HepG2 (cell line): ENCODE results near the gene TBC1D16. TPM values are rescaled to one million over a fixed set of nuclear protein-coding genes. Genes with fewer than 3 reads are reported as not detected.

Experiments
- CBX2 ChIP-seq, 2 experiments: fragments of 200-600 bp in 1 of 2; sonication (generic); formaldehyde crosslinking in 1 of 2; IDR thresholded peaks; 2 replicates each; pipeline versions ENCODE4 v1.7.0 to v1.8.1; 2018 to 2022; ENCODE audit warnings: low read depth in 2 of 2, low read length in 1 of 2, mild to moderate bottlenecking in 1 of 2, missing genetic modification reagents in 1 of 2
- EHMT2 ChIP-seq: fragments of 200-600 bp; sonication (generic); IDR thresholded peaks from 2 replicates; pipeline ENCODE4 v1.7.0; 2017; ENCODE audit warnings: antibody characterized with exemption, low read depth, low read length, borderline replicate concordance
- HOXA5 ChIP-seq: sonication (generic); formaldehyde crosslinking; IDR thresholded peaks from 2 replicates; pipeline ENCODE4 v1.4.0; 2020; ENCODE audit warnings: missing genetic modification reagents
- KMT2B ChIP-seq: IDR thresholded peaks from 2 replicates; pipeline ENCODE4 v1.6.1; 2016; ENCODE audit warnings: missing genetic modification reagents, missing compliant biosample characterization
- NFKBIZ ChIP-seq: IDR thresholded peaks from 2 replicates; pipeline ENCODE4 v1.6.1; 2018; ENCODE audit warnings: missing genetic modification reagents, missing compliant biosample characterization
- POLR2AphosphoS5 ChIP-seq: IDR thresholded peaks from 2 replicates; pipeline ENCODE4 v1.6.1; 2012; ENCODE audit warnings: low read depth, low read length
- RFX1 ChIP-seq: fragments of 450-650 bp; IDR thresholded peaks from 2 replicates; pipeline ENCODE4 v1.6.1; 2017
- RNF2 ChIP-seq: fragments of 450-650 bp; conservative IDR thresholded peaks from 2 replicates; pipeline ENCODE4 v1.6.1; 2016; ENCODE audit warnings: low read depth
- SOX6 ChIP-seq, 2 experiments: fragments of 450-650 bp in 1 of 2; sonication (generic) in 1 of 2; formaldehyde crosslinking in 1 of 2; IDR thresholded peaks; 2 replicates each; pipeline versions ENCODE4 v1.4.0 to v1.6.1; 2017 to 2020; ENCODE audit warnings: antibody characterized with exemption in 1 of 2, mild to moderate bottlenecking in 1 of 2, missing genetic modification reagents in 1 of 2
- ZNF331 ChIP-seq: sonication (generic); formaldehyde crosslinking; IDR thresholded peaks from 2 replicates; pipeline ENCODE4 v1.4.0; 2020; ENCODE audit warnings: missing genetic modification reagents
- polyA plus RNA-seq, 8 experiments: library from polyadenylated mRNA; depleted of rRNA in 3 of 8; stranded (reverse) in 7 of 8; unstranded in 1 of 8; fragments of >200 nt; fragmentation: Illumina TruSeq in 4 of 8; extraction: Trizol in 4 of 8; gene quantifications; 2 replicates each; pipeline versions ENCODE4 v1.2.1 to v1.2.3, GENCODE V29; 2011 to 2016; ENCODE audit warnings: low read depth in 4 of 8, missing spikeins in 1 of 8, mixed read lengths in 1 of 8; ENCODE audit not compliant: insufficient read depth in 1 of 8
- total RNA-seq, 5 experiments: library from RNA; depleted of rRNA; stranded (reverse); fragments of >200 nt; fragmentation: Illumina TruSeq; extraction: Trizol; gene quantifications; 2 replicates each; pipeline ENCODE4 v1.2.3, GENCODE V29; 2016; ENCODE audit warnings: low read depth in 1 of 5
- TF ChIP-seq, protein P1 (sequence below): sonication (generic); formaldehyde crosslinking; conservative IDR thresholded peaks from 2 replicates; pipeline ENCODE4 v1.8.1; 2023; ENCODE audit warnings: missing genetic modification reagents
- TF ChIP-seq, protein P2 (sequence below): sonication (generic); formaldehyde crosslinking; IDR thresholded peaks from 2 replicates; pipeline ENCODE4 v1.4.0; 2020; ENCODE audit warnings: missing genetic modification reagents
- TF ChIP-seq, protein P3 (sequence below): sonication (generic); formaldehyde crosslinking; IDR thresholded peaks from 2 replicates; pipeline ENCODE4 v1.4.0; 2020; ENCODE audit warnings: missing genetic modification reagents
- TF ChIP-seq, protein P4 (sequence below): sonication (generic); formaldehyde crosslinking; IDR thresholded peaks from 2 replicates; pipeline ENCODE4 v1.4.0; 2020; ENCODE audit warnings: missing genetic modification reagents, borderline replicate concordance

Gene TBC1D16
- total and polyA plus RNA-seq, 2 of the 13 experiments (the other 11 are each of a cell fraction or from before 2014, with no cell fraction given), result 14.9 to 24.9 TPM

DNA sequence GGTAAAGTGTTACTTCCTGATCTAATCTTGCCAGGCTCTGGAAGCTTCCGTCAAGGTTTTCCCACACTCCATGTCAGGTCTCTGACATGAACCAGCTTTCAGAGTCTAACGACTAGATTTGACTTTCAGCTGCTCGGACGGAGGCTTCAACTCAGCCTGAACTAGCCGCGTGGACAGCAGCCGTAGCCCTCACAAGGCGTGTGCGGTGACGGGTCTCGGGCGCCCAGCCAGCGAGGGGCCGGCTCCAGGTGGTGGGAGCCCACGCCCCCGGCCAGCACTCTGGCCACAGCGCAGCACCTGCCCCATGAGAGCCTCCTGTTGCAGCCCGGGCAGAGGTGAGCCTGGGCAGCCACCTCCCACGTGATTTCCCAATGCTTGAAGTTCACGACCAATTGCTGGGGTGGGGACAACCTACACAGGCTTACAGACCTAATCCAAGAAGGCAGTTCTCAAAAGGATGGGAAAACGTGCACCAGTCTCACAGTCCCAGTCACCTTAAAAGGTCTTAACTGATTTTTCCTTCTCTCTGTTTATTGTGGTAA is 45.5 kb downstream of the TBC1D16 start (continued):
- TF ChIP-seq, protein P1, sequence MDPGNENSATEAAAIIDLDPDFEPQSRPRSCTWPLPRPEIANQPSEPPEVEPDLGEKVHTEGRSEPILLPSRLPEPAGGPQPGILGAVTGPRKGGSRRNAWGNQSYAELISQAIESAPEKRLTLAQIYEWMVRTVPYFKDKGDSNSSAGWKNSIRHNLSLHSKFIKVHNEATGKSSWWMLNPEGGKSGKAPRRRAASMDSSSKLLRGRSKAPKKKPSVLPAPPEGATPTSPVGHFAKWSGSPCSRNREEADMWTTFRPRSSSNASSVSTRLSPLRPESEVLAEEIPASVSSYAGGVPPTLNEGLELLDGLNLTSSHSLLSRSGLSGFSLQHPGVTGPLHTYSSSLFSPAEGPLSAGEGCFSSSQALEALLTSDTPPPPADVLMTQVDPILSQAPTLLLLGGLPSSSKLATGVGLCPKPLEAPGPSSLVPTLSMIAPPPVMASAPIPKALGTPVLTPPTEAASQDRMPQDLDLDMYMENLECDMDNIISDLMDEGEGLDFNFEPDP, result 0 out of 2 replicates have a peak, but pooled peaks have one; percentile 62
- TF ChIP-seq NFKBIZ (CRISPR knock-in tag) (0 out of 2 replicates have a peak, but pooled peaks have one; percentile 59), HOXA5 (CRISPR knock-in tag) (no peak), CBX2 (IDR thresholded peaks at IDR 0.05; ENCODE audit: low read depth, low read length) (no peak), CBX2 (CRISPR knock-in tag; IDR thresholded peaks at IDR 0.05; ENCODE audit: low read depth) (no peak), RFX1 (no peak), ZNF331 (CRISPR knock-in tag) (peak; percentile 86), POLR2AphosphoS5 (no peak), SOX6 (IDR thresholded peaks at IDR 0.05) (no peak), SOX6 (CRISPR knock-in tag; IDR thresholded peaks at IDR 0.05) (peak; percentile 88), KMT2B (CRISPR knock-in tag) (peak; percentile 63; the same call in 1 of the 2 replicates), RNF2 (0 out of 2 replicates have a peak, but pooled peaks have one; percentile 55), EHMT2 (no peak)
- TF ChIP-seq, protein P2, sequence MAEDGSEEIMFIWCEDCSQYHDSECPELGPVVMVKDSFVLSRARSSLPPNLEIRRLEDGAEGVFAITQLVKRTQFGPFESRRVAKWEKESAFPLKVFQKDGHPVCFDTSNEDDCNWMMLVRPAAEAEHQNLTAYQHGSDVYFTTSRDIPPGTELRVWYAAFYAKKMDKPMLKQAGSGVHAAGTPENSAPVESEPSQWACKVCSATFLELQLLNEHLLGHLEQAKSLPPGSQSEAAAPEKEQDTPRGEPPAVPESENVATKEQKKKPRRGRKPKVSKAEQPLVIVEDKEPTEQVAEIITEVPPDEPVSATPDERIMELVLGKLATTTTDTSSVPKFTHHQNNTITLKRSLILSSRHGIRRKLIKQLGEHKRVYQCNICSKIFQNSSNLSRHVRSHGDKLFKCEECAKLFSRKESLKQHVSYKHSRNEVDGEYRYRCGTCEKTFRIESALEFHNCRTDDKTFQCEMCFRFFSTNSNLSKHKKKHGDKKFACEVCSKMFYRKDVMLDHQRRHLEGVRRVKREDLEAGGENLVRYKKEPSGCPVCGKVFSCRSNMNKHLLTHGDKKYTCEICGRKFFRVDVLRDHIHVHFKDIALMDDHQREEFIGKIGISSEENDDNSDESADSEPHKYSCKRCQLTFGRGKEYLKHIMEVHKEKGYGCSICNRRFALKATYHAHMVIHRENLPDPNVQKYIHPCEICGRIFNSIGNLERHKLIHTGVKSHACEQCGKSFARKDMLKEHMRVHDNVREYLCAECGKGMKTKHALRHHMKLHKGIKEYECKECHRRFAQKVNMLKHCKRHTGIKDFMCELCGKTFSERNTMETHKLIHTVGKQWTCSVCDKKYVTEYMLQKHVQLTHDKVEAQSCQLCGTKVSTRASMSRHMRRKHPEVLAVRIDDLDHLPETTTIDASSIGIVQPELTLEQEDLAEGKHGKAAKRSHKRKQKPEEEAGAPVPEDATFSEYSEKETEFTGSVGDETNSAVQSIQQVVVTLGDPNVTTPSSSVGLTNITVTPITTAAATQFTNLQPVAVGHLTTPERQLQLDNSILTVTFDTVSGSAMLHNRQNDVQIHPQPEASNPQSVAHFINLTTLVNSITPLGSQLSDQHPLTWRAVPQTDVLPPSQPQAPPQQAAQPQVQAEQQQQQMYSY (CRISPR knock-in tag), result no peak
- TF ChIP-seq, protein P3, sequence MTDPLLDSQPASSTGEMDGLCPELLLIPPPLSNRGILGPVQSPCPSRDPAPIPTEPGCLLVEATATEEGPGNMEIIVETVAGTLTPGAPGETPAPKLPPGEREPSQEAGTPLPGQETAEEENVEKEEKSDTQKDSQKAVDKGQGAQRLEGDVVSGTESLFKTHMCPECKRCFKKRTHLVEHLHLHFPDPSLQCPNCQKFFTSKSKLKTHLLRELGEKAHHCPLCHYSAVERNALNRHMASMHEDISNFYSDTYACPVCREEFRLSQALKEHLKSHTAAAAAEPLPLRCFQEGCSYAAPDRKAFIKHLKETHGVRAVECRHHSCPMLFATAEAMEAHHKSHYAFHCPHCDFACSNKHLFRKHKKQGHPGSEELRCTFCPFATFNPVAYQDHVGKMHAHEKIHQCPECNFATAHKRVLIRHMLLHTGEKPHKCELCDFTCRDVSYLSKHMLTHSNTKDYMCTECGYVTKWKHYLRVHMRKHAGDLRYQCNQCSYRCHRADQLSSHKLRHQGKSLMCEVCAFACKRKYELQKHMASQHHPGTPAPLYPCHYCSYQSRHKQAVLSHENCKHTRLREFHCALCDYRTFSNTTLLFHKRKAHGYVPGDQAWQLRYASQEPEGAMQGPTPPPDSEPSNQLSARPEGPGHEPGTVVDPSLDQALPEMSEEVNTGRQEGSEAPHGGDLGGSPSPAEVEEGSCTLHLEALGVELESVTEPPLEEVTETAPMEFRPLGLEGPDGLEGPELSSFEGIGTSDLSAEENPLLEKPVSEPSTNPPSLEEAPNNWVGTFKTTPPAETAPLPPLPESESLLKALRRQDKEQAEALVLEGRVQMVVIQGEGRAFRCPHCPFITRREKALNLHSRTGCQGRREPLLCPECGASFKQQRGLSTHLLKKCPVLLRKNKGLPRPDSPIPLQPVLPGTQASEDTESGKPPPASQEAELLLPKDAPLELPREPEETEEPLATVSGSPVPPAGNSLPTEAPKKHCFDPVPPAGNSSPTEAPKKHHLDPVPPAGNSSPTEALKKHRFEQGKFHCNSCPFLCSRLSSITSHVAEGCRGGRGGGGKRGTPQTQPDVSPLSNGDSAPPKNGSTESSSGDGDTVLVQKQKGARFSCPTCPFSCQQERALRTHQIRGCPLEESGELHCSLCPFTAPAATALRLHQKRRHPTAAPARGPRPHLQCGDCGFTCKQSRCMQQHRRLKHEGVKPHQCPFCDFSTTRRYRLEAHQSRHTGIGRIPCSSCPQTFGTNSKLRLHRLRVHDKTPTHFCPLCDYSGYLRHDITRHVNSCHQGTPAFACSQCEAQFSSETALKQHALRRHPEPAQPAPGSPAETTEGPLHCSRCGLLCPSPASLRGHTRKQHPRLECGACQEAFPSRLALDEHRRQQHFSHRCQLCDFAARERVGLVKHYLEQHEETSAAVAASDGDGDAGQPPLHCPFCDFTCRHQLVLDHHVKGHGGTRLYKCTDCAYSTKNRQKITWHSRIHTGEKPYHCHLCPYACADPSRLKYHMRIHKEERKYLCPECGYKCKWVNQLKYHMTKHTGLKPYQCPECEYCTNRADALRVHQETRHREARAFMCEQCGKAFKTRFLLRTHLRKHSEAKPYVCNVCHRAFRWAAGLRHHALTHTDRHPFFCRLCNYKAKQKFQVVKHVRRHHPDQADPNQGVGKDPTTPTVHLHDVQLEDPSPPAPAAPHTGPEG, result 0 out of 2 replicates have a peak, but pooled peaks have one; percentile 73
- TF ChIP-seq, protein P4, sequence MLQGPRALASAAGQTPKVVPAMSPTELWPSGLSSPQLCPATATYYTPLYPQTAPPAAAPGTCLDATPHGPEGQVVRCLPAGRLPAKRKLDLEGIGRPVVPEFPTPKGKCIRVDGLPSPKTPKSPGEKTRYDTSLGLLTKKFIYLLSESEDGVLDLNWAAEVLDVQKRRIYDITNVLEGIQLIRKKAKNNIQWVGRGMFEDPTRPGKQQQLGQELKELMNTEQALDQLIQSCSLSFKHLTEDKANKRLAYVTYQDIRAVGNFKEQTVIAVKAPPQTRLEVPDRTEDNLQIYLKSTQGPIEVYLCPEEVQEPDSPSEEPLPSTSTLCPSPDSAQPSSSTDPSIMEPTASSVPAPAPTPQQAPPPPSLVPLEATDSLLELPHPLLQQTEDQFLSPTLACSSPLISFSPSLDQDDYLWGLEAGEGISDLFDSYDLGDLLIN (CRISPR knock-in tag), result 0 out of 2 replicates have a peak, but pooled peaks have one; percentile 25
